LNCaP clone FGC (cell line): ENCODE results near the gene ASL.
"Not testable (repeated sequence)": the region's sequence is repeated elsewhere in the genome, so short reads cannot be mapped to it uniquely, and the experiment has no call there.

Experiments
- DNase-seq: peaks from one replicate; pipeline ENCODE4 v3.0.0-alpha.2; 2011; ENCODE audit warnings: low read depth
- H3K4me3 ChIP-seq: 2 replicates; pipeline ENCODE4 v1.5.1; 2011; ENCODE audit warnings: mild to moderate bottlenecking, low read depth, low read length, control low read depth
- CTCF ChIP-seq: IDR thresholded peaks from 2 replicates; pipeline ENCODE4 v1.5.1; 2012; ENCODE audit warnings: mild to moderate bottlenecking; ENCODE audit not compliant: control insufficient read depth, insufficient read depth; ENCODE audit errors: extremely low read depth

ASL gene

GRCh38 chr7:66114743-66115649, 39.4 kb downstream of the ASL start, which contains the start of gene CRCP:
TSS of gene CRCP (plus strand) at chr7:66114847. CDS start at chr7:66114963, 116 bp downstream.
- H3K4me3 ChIP-seq: peak within 1 kb of the TSS; percentile 63
- DNase-seq: peak; percentile 36
- no peak for TF ChIP-seq CTCF

- not testable (repeated sequence) for DNase-seq, H3K4me3 ChIP-seq
Observed at GRCh38 chr7:66116680-66117420, 41.2 kb downstream of the ASL start.

GRCh38 chr7:66118603-66119002, 43.0 kb downstream of the ASL start:
- TF ChIP-seq CTCF: no peak
- DNase-seq: peak; percentile 79
- peak overlapping the region; percentile 21; the same call in 1 of the 2 replicates for H3K4me3 ChIP-seq

GRCh38 chr7:66119245-66119850, 43.7 kb downstream of the ASL start:
- TF ChIP-seq CTCF: no peak
- peak overlapping the region; percentile 21; the same call in 1 of the 2 replicates for H3K4me3 ChIP-seq
- DNase-seq: no peak

- no peak overlapping the region for H3K4me3 ChIP-seq
- TF ChIP-seq CTCF: no peak
- DNase-seq: no peak
Observed at GRCh38 chr7:66123175-66123528, 47.5 kb downstream of the ASL start.

DNA sequence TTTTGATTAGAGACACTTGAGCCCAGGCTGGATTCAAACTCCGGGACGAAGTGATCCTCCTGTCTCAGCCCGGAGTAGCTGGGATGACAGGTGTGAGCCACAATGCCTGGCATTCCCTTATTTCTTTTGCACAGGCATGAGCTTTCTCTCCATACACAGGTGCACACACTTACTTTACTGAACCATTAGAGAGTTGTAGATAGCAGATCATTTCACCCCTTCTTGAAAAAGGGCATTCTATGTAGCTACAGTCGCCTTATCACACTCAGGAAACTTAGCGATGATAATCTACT, 48.9 kb downstream of the ASL start:
- not testable (repeated sequence) for H3K4me3 ChIP-seq, DNase-seq

DNA sequence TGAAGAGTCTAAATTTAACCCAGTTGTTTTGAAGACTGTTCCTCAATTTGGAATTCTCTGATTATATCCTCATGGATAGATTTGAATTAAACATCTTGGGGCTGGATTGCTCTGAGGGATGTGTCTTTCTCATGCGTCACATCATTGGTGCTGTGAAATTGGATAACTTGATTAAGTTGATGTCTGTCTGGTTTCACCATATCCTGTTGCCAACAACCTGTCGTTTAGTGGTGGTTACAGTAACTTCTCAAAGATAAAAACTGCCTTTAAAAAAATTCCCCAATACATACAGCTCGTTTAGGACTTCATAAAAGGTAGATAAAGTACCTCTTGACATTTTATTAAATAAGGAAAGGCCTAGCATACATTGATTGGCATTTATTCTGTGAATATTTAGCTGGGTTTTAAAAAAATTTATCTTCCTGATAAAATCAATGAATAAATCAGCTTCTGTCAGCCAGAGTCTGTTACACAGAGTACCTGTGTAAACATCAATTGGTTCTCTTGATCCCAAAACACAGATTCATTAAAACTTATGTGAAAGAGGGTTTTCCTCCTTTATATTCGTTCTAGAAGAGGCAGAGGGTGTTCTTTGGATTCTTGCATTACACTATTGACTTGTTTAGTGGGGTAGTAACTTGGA, 49.6 kb downstream of the ASL start:
- DNase-seq: no peak
- H3K4me3 ChIP-seq: no peak overlapping the region
- no peak for TF ChIP-seq CTCF

DNA sequence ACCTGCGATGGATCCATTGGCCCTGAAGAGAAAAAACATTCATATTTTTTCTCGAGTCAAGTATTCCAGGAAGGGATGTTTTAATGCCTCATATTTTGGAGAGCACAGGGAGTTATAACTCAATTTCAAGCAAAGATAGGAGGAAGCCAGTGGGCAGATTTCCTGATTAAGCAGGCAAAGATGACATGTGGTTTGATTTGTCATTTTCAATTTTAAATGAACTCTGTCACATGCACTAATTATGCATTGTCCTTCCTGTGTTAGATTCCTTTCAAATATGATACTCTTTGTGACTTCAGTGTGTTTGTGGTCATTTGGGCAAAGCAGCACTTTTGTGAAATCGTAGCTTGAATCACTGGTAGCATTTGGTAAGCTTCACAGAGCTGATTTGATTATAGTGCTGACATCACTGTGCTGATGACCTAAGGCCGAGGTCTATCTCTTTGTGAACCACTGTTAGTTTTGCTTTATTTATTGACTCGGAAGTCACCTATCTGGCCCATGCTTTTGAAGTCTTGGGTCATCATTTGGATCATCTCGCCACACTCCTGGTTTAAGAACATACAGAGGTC, 50.2 kb downstream of the ASL start:
- DNase-seq, H3K4me3 ChIP-seq: not testable (repeated sequence)

GRCh38 chr7:66127172-66127571, 51.6 kb downstream of the ASL start:
- not testable (repeated sequence) for H3K4me3 ChIP-seq, DNase-seq
